ENCODE results near the gene MICB. TPM values are rescaled to one million over a fixed set of nuclear protein-coding genes. Genes with fewer than 3 reads are reported as not detected.
A peak's percentile ranks its signal among the peaks of the same experiment; 100 is the strongest.
"Not testable (repeated sequence)": the region's sequence is repeated elsewhere in the genome, so short reads cannot be mapped to it uniquely, and the experiment has no call there.

Gene MICB
- total RNA-seq, 1 experiment from 2014 or later, result 13.2 TPM

DNA sequence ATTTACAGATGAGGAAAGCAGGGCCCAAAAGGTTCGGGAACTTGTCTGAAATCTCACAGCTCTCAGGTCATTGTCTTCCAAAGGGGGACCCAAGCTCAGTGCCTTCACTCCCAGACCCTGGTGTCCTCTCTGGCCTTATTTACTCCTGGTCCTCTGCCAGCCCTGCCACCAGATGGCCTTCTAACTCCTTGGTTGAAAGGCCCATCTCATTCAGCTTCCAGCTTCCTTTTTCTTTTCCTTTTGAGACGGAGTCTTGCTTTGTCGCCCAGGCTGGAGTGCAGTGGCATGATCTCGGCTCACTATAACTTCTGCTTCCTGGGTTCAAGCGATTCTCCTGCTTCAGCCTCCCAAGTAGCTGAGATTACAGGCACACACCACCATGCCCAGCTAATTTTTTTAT is 53.4 kb downstream of the MICB start:
- H4K20me1 ChIP-seq (ENCODE audit: insufficient read depth, low read depth, low read length); H3K27me3 ChIP-seq (ENCODE audit: low read length); H3K4me2 ChIP-seq (ENCODE audit: low read depth, low read length, poor library complexity, severe bottlenecking); H2AFZ ChIP-seq (ENCODE audit: low read length); H3K4me3 ChIP-seq (ENCODE audit: low read length); H3K9ac ChIP-seq (ENCODE audit: low read length); H3K9me2 ChIP-seq (replicated peaks; ENCODE audit: insufficient read depth, low read length); H3K9me3 ChIP-seq (ENCODE audit: low read length): not testable (repeated sequence)
- H3K79me2 ChIP-seq (ENCODE audit: low read length), result peaks cover 14% of the 10 kb centered on the region
- H3K36me3 ChIP-seq (ENCODE audit: insufficient read depth, low read length), result peaks cover 11% of the 10 kb centered on the region
- peak; percentile 90 for DNase-seq
- H3K4me1 ChIP-seq (ENCODE audit: low read length), result peaks cover 52% of the 10 kb centered on the region
- peak overlapping the region; percentile 88 for H3K27ac ChIP-seq (ENCODE audit: low read length)

DNA sequence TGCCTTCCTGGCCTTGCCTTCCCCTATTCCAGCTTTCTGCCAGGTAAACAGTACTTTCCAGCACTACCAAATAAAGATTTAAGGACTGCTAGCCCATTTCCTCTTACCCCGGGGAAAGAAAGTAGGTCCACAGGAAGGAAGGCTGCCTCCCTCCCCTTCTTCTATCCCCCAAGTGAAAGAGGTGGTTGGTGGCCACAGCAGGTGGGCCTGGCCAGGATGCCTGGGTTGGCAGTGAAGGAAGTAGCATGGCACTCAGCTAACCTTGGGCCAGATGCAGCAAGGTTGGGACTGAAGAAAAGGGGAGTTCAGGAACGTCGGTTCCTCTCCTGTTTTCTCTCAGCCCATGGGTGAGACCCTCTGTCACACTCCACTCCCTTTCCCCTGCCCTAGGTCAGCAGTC is 58.4 kb downstream of the MICB start:
- Histone ChIP-seq H3K27me3 (ENCODE audit: low read length) (no peaks in the 10 kb centered on the region), H3K4me3 (ENCODE audit: low read length) (no peak overlapping the region), H3K27ac (ENCODE audit: low read length) (peak overlapping the region; percentile 99), H3K36me3 (ENCODE audit: insufficient read depth, low read length) (0 out of 2 replicates have a peak, but pooled peaks cover 3% of the 10 kb centered on the region), H3K4me1 (ENCODE audit: low read length) (peaks cover 68% of the 10 kb centered on the region), H3K79me2 (ENCODE audit: low read length) (peaks cover 8% of the 10 kb centered on the region; the same call in 1 of the 2 replicates), H3K9me3 (ENCODE audit: low read length) (no peaks in the 10 kb centered on the region), H3K9me2 (replicated peaks; ENCODE audit: insufficient read depth, low read length) (no peaks in the 10 kb centered on the region), H3K4me2 (ENCODE audit: low read depth, low read length, poor library complexity, severe bottlenecking) (peak overlapping the region; percentile 83), H4K20me1 (ENCODE audit: insufficient read depth, low read depth, low read length) (no peaks in the 10 kb centered on the region), H3K9ac (ENCODE audit: low read length) (peak overlapping the region; percentile 45), H2AFZ (ENCODE audit: low read length) (no peak overlapping the region)
- peak; percentile 53 for DNase-seq

DNA sequence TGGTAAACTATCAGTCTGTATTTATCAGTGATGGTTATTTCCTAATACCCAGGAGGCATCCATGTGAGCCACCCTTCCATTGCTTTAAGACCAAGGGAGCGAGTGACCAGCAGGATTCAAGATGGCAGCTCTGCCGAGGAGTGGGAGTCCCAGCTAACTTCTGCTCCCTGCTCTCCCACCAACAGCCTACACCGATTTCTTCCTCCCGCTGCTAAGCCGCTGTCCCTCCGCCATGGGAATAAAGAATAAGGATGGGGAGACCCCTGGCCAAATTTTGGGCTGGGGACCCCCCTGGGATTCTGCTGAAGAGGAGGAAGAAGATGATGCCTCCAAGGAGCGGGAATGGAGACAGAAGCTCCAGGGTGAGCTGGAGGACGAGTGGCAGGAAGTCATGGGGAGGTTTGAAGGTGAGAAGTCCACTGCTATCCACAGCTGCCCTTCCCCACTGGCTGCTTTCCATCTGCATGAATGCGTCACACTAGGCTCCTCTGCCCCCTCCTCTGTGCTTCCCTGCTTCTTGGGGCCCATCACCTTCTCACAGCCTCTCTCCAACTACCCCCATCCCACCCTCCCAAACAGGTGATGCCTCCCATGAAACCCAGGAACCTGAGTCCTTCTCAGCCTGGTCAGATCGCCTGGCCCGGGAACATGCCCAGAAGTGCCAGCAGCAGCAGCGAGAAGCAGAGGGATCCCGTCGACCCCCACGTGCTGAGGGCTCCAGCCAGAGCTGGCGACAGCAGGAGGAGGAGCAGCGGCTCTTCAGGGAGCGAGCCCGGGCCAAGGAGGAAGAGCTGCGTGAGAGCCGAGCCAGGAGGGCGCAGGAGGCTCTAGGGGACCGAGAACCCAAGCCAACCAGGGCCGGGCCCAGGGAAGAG is 59.7 kb downstream of the MICB start:
- H3K79me2 ChIP-seq (ENCODE audit: low read length), result peaks cover 8% of the 10 kb centered on the region; the same call in 1 of the 2 replicates
- H2AFZ ChIP-seq (ENCODE audit: low read length), result no peak overlapping the region
- no peaks in the 10 kb centered on the region for H3K9me3 ChIP-seq (ENCODE audit: low read length)
- peak overlapping the region; percentile 93 for H3K9ac ChIP-seq (ENCODE audit: low read length)
- 0 out of 2 replicates have a peak, but pooled peaks cover 3% of the 10 kb centered on the region for H3K36me3 ChIP-seq (ENCODE audit: insufficient read depth, low read length)
- H3K27me3 ChIP-seq (ENCODE audit: low read length), result no peaks in the 10 kb centered on the region
- DNase-seq, result peak; percentile 88
- peak overlapping the region; percentile 99 for H3K27ac ChIP-seq (ENCODE audit: low read length)
- H3K4me3 ChIP-seq (ENCODE audit: low read length), result peak overlapping the region; percentile 64
- H4K20me1 ChIP-seq (ENCODE audit: insufficient read depth, low read depth, low read length), result no peaks in the 10 kb centered on the region
- H3K9me2 ChIP-seq (replicated peaks; ENCODE audit: insufficient read depth, low read length), result no peaks in the 10 kb centered on the region
- H3K4me1 ChIP-seq (ENCODE audit: low read length), result peaks cover 82% of the 10 kb centered on the region
- peak overlapping the region; percentile 83 for H3K4me2 ChIP-seq (ENCODE audit: low read depth, low read length, poor library complexity, severe bottlenecking)

DNA sequence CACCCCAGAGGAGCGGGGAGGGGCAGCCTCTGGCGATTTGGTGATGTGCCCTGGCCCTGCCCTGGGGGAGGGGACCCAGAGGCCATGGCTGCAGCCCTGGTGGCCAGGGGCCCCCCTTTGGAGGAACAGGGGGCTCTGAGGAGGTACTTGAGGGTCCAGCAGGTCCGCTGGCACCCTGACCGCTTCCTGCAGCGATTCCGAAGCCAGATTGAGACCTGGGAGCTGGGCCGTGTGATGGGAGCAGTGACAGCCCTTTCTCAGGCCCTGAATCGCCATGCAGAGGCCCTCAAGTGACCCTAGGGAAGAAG is 60.3 kb downstream of the MICB start:
- no peaks in the 10 kb centered on the region for H3K27me3 ChIP-seq (ENCODE audit: low read length)
- H3K4me2 ChIP-seq (ENCODE audit: low read depth, low read length, poor library complexity, severe bottlenecking), result peak overlapping the region; percentile 83
- peaks cover 88% of the 10 kb centered on the region for H3K4me1 ChIP-seq (ENCODE audit: low read length)
- H3K9me3 ChIP-seq (ENCODE audit: low read length), result no peaks in the 10 kb centered on the region
- peak overlapping the region; percentile 64 for H3K4me3 ChIP-seq (ENCODE audit: low read length)
- no peak overlapping the region for H2AFZ ChIP-seq (ENCODE audit: low read length)
- H3K9ac ChIP-seq (ENCODE audit: low read length), result peak overlapping the region; percentile 93
- peaks cover 8% of the 10 kb centered on the region; the same call in 1 of the 2 replicates for H3K79me2 ChIP-seq (ENCODE audit: low read length)
- H3K36me3 ChIP-seq (ENCODE audit: insufficient read depth, low read length), result 0 out of 2 replicates have a peak, but pooled peaks cover 3% of the 10 kb centered on the region
- no peaks in the 10 kb centered on the region for H4K20me1 ChIP-seq (ENCODE audit: insufficient read depth, low read depth, low read length)
- peak overlapping the region; percentile 99 for H3K27ac ChIP-seq (ENCODE audit: low read length)
- no peak for DNase-seq
- no peaks in the 10 kb centered on the region for H3K9me2 ChIP-seq (replicated peaks; ENCODE audit: insufficient read depth, low read length)

DNA sequence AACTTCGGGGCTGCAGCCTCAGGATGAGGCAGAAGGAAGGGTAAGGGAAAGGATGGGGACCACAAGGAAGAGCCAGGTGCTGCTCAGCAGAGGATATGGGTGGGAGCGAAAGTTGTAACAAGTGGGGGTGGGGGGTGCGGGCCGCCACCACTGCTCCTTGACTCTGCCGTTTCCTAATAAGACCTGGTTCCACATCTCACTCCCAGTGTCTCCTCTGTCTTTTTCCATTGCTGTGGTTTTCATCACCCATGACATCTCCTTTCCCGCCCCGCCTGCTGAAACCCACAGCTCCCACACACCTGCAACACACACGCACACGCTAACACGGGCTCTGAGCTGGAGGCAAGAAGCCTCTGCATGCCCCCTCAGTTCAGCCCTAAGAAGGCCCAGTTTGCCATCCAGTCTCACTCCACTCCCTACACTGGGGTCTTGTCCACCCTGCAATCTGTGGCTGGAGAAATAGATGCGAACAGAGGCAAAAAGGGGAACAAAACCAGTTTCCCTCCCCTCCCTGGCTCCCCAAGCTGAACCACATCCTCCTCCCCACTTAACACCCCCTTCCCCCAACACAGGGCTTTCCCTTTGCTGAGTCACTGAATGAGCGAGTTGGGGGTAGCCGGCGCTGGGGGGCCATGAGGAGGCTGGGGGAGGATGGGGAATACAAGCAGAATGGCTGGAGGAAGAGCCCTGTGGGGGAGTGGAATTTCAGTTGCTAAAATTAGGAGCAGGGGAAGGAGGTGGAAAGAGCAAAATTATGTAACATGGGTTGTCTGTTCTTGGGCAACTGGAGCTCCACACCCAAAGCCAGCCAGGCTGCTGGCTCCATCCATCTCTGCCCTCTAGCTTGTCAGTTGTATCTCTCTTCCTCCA is 60.9 kb downstream of the MICB start:
- Histone ChIP-seq H3K27me3 (ENCODE audit: low read length) (no peaks in the 10 kb centered on the region), H3K9me2 (replicated peaks; ENCODE audit: insufficient read depth, low read length) (no peaks in the 10 kb centered on the region), H4K20me1 (ENCODE audit: insufficient read depth, low read depth, low read length) (no peaks in the 10 kb centered on the region), H3K27ac (ENCODE audit: low read length) (peak overlapping the region; percentile 99), H3K4me3 (ENCODE audit: low read length) (peak overlapping the region; percentile 64), H2AFZ (ENCODE audit: low read length) (no peak overlapping the region), H3K4me1 (ENCODE audit: low read length) (peaks cover 94% of the 10 kb centered on the region), H3K36me3 (ENCODE audit: insufficient read depth, low read length) (no peaks in the 10 kb centered on the region), H3K9me3 (ENCODE audit: low read length) (no peaks in the 10 kb centered on the region), H3K4me2 (ENCODE audit: low read depth, low read length, poor library complexity, severe bottlenecking) (peak overlapping the region; percentile 83), H3K79me2 (ENCODE audit: low read length) (peaks cover 10% of the 10 kb centered on the region; the same call in 1 of the 2 replicates), H3K9ac (ENCODE audit: low read length) (peak overlapping the region; percentile 93)
- peak; percentile 96 for DNase-seq

DNA sequence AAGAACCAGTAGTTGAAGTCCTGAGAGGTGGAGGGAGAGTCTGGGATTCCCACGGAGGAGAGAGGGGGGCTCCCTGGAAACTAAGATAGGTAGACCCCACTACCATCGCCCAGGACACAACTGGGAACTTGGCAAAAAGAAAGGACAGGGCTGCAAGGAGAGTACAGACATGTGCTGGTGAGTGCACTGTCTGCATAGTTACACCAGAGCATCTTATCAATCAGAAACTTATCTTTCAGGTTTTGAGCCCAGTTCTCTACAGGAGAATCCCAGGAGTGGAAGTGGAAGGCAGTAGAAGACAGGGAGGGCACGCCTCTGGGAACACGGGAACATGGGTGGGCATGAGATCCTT is 61.6 kb downstream of the MICB start:
- no peak for DNase-seq
- H3K79me2 ChIP-seq (ENCODE audit: low read length), result peaks cover 11% of the 10 kb centered on the region; the same call in 1 of the 2 replicates
- peak overlapping the region; percentile 64 for H3K4me3 ChIP-seq (ENCODE audit: low read length)
- no peak overlapping the region for H2AFZ ChIP-seq (ENCODE audit: low read length)
- H3K4me2 ChIP-seq (ENCODE audit: low read depth, low read length, poor library complexity, severe bottlenecking), result peak overlapping the region; percentile 83
- peaks cover 89% of the 10 kb centered on the region for H3K4me1 ChIP-seq (ENCODE audit: low read length)
- H3K27me3 ChIP-seq (ENCODE audit: low read length), result no peaks in the 10 kb centered on the region
- H4K20me1 ChIP-seq (ENCODE audit: insufficient read depth, low read depth, low read length), result no peaks in the 10 kb centered on the region
- peak overlapping the region; percentile 93 for H3K9ac ChIP-seq (ENCODE audit: low read length)
- no peaks in the 10 kb centered on the region for H3K9me2 ChIP-seq (replicated peaks; ENCODE audit: insufficient read depth, low read length)
- no peaks in the 10 kb centered on the region for H3K36me3 ChIP-seq (ENCODE audit: insufficient read depth, low read length)
- no peaks in the 10 kb centered on the region for H3K9me3 ChIP-seq (ENCODE audit: low read length)
- peak overlapping the region; percentile 99 for H3K27ac ChIP-seq (ENCODE audit: low read length)

DNA sequence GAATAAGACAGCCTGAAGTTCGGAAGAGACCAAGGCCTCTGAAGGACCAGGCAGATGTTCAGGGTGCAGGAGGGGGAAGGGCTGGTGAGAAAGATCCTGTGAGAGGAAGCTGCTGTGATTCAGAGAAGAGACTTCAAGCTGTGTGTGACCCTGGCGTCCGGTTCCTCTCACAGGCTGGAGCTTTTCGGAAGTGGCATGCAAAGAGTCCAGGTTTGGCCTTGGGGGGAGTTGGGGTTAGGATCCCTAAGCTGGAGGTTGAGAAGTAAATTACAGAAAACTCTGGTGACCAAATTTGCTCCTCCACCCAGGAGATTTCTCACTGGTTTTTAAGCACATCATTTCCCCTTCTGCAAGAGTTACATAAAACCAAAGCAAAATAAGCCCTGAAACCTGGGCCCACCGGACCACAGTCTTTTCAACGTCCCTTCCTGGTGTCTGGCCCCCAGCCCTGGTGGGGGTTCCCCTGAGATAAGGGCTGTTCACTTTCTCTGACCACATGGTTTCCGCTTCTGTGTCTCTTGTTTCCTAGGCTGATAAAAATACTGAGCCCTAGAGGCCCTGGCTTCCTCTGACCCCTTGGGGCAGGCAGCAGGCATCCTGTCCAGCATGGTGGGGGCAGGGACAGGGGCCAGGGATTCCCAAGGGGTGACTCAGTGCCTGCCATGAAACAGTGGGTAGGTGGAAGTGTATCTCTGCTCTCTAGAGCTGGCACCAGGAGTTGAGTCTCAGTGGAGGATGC is 62.2 kb downstream of the MICB start:
- Histone ChIP-seq H4K20me1 (ENCODE audit: insufficient read depth, low read depth, low read length) (no peaks in the 10 kb centered on the region), H3K4me1 (ENCODE audit: low read length) (peaks cover 89% of the 10 kb centered on the region), H3K36me3 (ENCODE audit: insufficient read depth, low read length) (no peaks in the 10 kb centered on the region), H3K9ac (ENCODE audit: low read length) (peak overlapping the region; percentile 93), H3K9me2 (replicated peaks; ENCODE audit: insufficient read depth, low read length) (no peaks in the 10 kb centered on the region), H3K27ac (ENCODE audit: low read length) (peak overlapping the region; percentile 99), H3K4me2 (ENCODE audit: low read depth, low read length, poor library complexity, severe bottlenecking) (peak overlapping the region; percentile 83), H3K4me3 (ENCODE audit: low read length) (peak overlapping the region; percentile 64), H3K9me3 (ENCODE audit: low read length) (no peaks in the 10 kb centered on the region), H2AFZ (ENCODE audit: low read length) (no peak overlapping the region), H3K27me3 (ENCODE audit: low read length) (no peaks in the 10 kb centered on the region), H3K79me2 (ENCODE audit: low read length) (peaks cover 11% of the 10 kb centered on the region; the same call in 1 of the 2 replicates)
- peak; percentile 98 for DNase-seq
